ENCODE data around the gene OXNAD1. TPM values are rescaled to one million over a fixed set of nuclear protein-coding genes. Genes with fewer than 3 reads are reported as not detected.
A peak's percentile ranks its signal among the peaks of the same experiment; 100 is the strongest.

The OXNAD1 gene
- total and polyA plus RNA-seq, 4 donors, result 2.4 to 10.3 (median 5.6) TPM

DNA sequence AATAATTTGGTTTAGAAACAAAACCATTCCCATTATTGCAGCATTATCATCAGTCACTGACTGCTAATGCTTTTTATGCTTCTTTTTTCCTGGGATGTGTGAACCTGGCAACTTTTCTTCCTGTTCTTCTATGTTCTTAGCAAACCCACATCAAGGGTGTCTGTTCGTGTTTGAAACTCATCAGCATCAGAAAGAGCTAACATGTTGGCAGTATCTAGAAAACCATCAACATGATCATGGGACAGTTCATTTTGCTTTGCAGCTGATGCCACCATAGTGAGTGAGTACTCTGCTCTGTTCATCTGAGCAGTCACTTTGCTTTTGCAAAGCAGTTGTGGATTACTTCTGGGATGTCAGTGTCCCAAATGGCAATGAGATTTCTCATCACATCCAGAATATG lies 6.1 kb upstream of the OXNAD1 start:
- WGBS, 2 donors, result 78 to 80% methylated on average over 1 of the region's 1 CpG
- peaks cover 0 to 3% of the 10 kb centered on the region in 2 donors for H3K4me1 ChIP-seq (ENCODE audit: control insufficient read depth in 1 of 2, insufficient read depth in 2 of 2, low read length in 2 of 2)
- H3K36me3 ChIP-seq (ENCODE audit: control insufficient read depth in 1 of 2, insufficient read depth in 2 of 2, low read length in 1 of 2), result no peaks in the 10 kb centered on the region
- H3K27ac ChIP-seq (ENCODE audit: low read depth in 1 of 2, low read length in 2 of 2), result no peak overlapping the region
- H3K27me3 ChIP-seq (ENCODE audit: control insufficient read depth in 1 of 2, insufficient read depth in 2 of 2, low read length in 1 of 2), result no peaks in the 10 kb centered on the region
- no peak for ATAC-seq (ENCODE audit: low FRiP score)
- H3K9me3 ChIP-seq (ENCODE audit: control insufficient read depth, low read length), result no peaks in the 10 kb centered on the region
- H3K4me3 ChIP-seq (ENCODE audit: low read length in 2 of 2), result no peak overlapping the region
- no peak for DNase-seq
- intact Hi-C loops (cut with DNase I), result no loop called here

DNA sequence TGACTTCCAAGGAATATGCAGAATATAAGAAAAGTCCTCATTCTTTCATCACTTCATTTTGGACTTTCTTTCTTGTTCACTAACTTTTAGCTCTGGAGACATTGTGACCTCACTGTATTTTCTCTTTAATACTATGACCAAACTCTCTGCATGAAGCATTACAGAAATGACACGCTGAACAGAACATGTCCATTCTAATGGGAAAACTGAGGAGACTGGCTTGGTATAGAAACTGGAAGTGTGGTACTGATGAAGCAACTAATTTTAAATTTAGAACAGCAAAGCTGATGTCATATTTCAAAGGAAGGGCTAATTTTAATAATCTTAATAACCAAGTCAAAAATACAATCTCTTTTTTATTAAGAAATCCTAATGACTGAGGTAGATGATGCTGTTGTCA lies 5.0 kb upstream of the OXNAD1 start:
- intact Hi-C loops (cut with DNase I), result no loop called here
- DNase-seq (no peak), ATAC-seq (ENCODE audit: low FRiP score) (no peak)
- Histone ChIP-seq H3K36me3 (ENCODE audit: control insufficient read depth in 1 of 2, insufficient read depth in 2 of 2, low read length in 1 of 2) (no peaks in the 10 kb centered on the region), H3K9me3 (ENCODE audit: control insufficient read depth, low read length) (no peaks in the 10 kb centered on the region), H3K27ac (ENCODE audit: low read depth in 1 of 2, low read length in 2 of 2) (no peak overlapping the region), H3K27me3 (ENCODE audit: control insufficient read depth in 1 of 2, insufficient read depth in 2 of 2, low read length in 1 of 2) (no peaks in the 10 kb centered on the region), H3K4me3 (ENCODE audit: low read length in 2 of 2) (no peak overlapping the region), H3K4me1 (ENCODE audit: control insufficient read depth in 1 of 2, insufficient read depth in 2 of 2, low read length in 2 of 2) (peaks cover 0 to 3% of the 10 kb centered on the region in 2 donors)
- 75 to 82% methylated on average over 1 of the region's 1 CpG for WGBS, 2 donors

GRCh38 chr3:16262174-16262573 lies 2.8 kb upstream of the OXNAD1 start:
- ATAC-seq (ENCODE audit: low FRiP score) (no peak), DNase-seq (no peak)
- Histone ChIP-seq H3K27ac (ENCODE audit: low read depth in 1 of 2, low read length in 2 of 2) (no peak overlapping the region), H3K4me3 (ENCODE audit: low read length in 2 of 2) (no peak overlapping the region), H3K4me1 (ENCODE audit: control insufficient read depth in 1 of 2, insufficient read depth in 2 of 2, low read length in 2 of 2) (peaks cover 0 to 6% of the 10 kb centered on the region in 2 donors), H3K36me3 (ENCODE audit: control insufficient read depth in 1 of 2, insufficient read depth in 2 of 2, low read length in 1 of 2) (no peaks in the 10 kb centered on the region), H3K9me3 (ENCODE audit: control insufficient read depth, low read length) (no peaks in the 10 kb centered on the region), H3K27me3 (ENCODE audit: control insufficient read depth in 1 of 2, insufficient read depth in 2 of 2, low read length in 1 of 2) (no peaks in the 10 kb centered on the region)
- WGBS, 2 donors, result 76 to 79% methylated on average over 4 of the region's 4 CpGs
- intact Hi-C loops (cut with DNase I), result no loop called here

GRCh38 chr3:16264174-16264707 lies 771 bp upstream of the OXNAD1 start:
- no peak for ATAC-seq (ENCODE audit: low FRiP score)
- WGBS, 2 donors, result 1% methylated on average over 21 of the region's 21 CpGs
- intact Hi-C loops (cut with DNase I), result no loop called here
- no peak for DNase-seq
- Histone ChIP-seq H3K36me3 (ENCODE audit: control insufficient read depth in 1 of 2, insufficient read depth in 2 of 2, low read length in 1 of 2) (no peaks in the 10 kb centered on the region), H3K27me3 (ENCODE audit: control insufficient read depth in 1 of 2, insufficient read depth in 2 of 2, low read length in 1 of 2) (no peaks in the 10 kb centered on the region), H3K4me3 (ENCODE audit: low read length in 2 of 2) (peak overlapping the region; percentile 12 to 81), H3K27ac (ENCODE audit: low read depth in 1 of 2, low read length in 2 of 2) (peak overlapping the region in 1 of 2 donors; percentile 56), H3K4me1 (ENCODE audit: control insufficient read depth in 1 of 2, insufficient read depth in 2 of 2, low read length in 2 of 2) (peaks cover 0 to 6% of the 10 kb centered on the region in 2 donors), H3K9me3 (ENCODE audit: control insufficient read depth, low read length) (no peaks in the 10 kb centered on the region)

DNA sequence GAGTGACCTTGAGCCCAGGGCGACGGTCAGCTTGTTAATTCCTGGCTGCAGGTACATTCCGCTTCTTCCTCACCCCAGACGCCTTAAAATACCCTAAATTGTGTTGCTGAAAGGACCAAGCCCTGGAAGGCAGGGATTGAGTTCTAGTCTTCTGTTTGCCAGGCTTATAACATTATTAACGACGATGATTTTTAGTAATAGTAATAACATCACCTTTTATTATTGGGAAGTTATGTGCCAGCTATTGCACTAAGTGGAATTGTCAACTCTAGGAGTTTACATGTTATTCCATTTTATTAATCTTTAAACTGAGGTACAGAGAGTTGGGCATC lies 409 bp downstream of the OXNAD1 start:
- peak overlapping the region; percentile 52 to 53 for H3K4me3 ChIP-seq (ENCODE audit: low read length in 2 of 2)
- no peaks in the 10 kb centered on the region for H3K9me3 ChIP-seq (ENCODE audit: control insufficient read depth, low read length)
- no peak for ATAC-seq (ENCODE audit: low FRiP score)
- no peaks in the 10 kb centered on the region for H3K27me3 ChIP-seq (ENCODE audit: control insufficient read depth in 1 of 2, insufficient read depth in 2 of 2, low read length in 1 of 2)
- peaks cover 0 to 6% of the 10 kb centered on the region in 2 donors for H3K4me1 ChIP-seq (ENCODE audit: control insufficient read depth in 1 of 2, insufficient read depth in 2 of 2, low read length in 2 of 2)
- WGBS, 2 donors, result 1% methylated on average over 6 of the region's 6 CpGs
- peak overlapping the region; percentile 40 to 97 for H3K27ac ChIP-seq (ENCODE audit: low read depth in 1 of 2, low read length in 2 of 2)
- H3K36me3 ChIP-seq (ENCODE audit: control insufficient read depth in 1 of 2, insufficient read depth in 2 of 2, low read length in 1 of 2), result no peaks in the 10 kb centered on the region
- intact Hi-C loops (cut with DNase I), result loop anchor here (5.0 kb wide), 1 partner anchor 287 kb away; no protein-coding TSS in a partner anchor
- no peak for DNase-seq

DNA sequence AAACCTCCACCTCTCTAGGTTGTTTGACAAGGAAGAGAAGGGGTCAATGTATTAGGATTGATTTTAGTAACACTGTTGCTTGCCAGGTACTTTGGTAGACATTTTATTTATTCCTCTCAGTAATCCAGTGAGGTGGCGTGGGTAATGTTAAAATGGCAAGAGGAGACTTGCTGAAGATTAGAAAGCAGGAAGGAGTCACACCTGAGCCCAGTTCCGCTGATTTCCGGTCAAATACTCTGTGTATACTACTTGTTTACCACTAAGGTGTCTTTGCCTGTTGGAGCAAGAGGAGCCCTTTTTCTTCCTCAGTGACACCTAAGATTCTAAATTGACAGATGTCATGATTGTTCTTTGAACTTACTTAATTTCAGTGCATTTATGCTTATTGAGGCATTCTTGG lies 1.7 kb downstream of the OXNAD1 start:
- DNase-seq (no peak), ATAC-seq (ENCODE audit: low FRiP score) (no peak)
- Histone ChIP-seq H3K4me1 (ENCODE audit: control insufficient read depth in 1 of 2, insufficient read depth in 2 of 2, low read length in 2 of 2) (peaks cover 0 to 6% of the 10 kb centered on the region in 2 donors), H3K27me3 (ENCODE audit: control insufficient read depth in 1 of 2, insufficient read depth in 2 of 2, low read length in 1 of 2) (no peaks in the 10 kb centered on the region), H3K9me3 (ENCODE audit: control insufficient read depth, low read length) (no peaks in the 10 kb centered on the region), H3K4me3 (ENCODE audit: low read length in 2 of 2) (no peak overlapping the region), H3K27ac (ENCODE audit: low read depth in 1 of 2, low read length in 2 of 2) (no peak overlapping the region), H3K36me3 (ENCODE audit: control insufficient read depth in 1 of 2, insufficient read depth in 2 of 2, low read length in 1 of 2) (no peaks in the 10 kb centered on the region)
- WGBS, 2 donors, result 83 to 87% methylated on average over 3 of the region's 3 CpGs
- intact Hi-C loops (cut with DNase I), result loop anchor here (5.0 kb wide), 1 partner anchor 286 kb away; no protein-coding TSS in a partner anchor

DNA sequence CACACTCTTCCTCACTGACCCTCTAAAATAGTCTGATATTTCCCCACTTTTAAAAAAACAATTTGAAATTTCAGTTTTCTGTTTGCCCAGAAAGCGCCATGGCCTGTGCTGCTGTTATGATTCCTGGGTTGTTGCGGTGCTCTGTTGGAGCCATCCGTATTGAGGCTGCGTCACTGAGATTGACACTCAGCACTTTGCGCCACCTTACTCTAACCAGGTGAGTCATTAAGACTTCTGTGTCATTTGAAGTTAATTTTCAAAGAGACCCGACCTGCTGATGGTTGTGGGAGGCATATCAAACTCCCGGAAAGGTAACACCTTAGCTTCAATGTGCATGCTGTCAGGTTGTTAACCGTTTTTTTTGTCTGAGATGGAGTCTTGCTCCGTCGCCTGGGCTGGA lies 5.8 kb downstream of the OXNAD1 start:
- Histone ChIP-seq H3K9me3 (ENCODE audit: control insufficient read depth, low read length) (no peaks in the 10 kb centered on the region), H3K4me3 (ENCODE audit: low read length in 2 of 2) (no peak overlapping the region), H3K27me3 (ENCODE audit: control insufficient read depth in 1 of 2, insufficient read depth in 2 of 2, low read length in 1 of 2) (no peaks in the 10 kb centered on the region), H3K36me3 (ENCODE audit: control insufficient read depth in 1 of 2, insufficient read depth in 2 of 2, low read length in 1 of 2) (no peaks in the 10 kb centered on the region), H3K4me1 (ENCODE audit: control insufficient read depth in 1 of 2, insufficient read depth in 2 of 2, low read length in 2 of 2) (peaks cover 0 to under 1% of the 10 kb centered on the region in 2 donors), H3K27ac (ENCODE audit: low read depth in 1 of 2, low read length in 2 of 2) (no peak overlapping the region)
- 94 to 96% methylated on average over 10 of the region's 10 CpGs for WGBS, 2 donors
- intact Hi-C loops (cut with DNase I), result no loop called here
- DNase-seq (no peak), ATAC-seq (ENCODE audit: low FRiP score) (no peak)

DNA sequence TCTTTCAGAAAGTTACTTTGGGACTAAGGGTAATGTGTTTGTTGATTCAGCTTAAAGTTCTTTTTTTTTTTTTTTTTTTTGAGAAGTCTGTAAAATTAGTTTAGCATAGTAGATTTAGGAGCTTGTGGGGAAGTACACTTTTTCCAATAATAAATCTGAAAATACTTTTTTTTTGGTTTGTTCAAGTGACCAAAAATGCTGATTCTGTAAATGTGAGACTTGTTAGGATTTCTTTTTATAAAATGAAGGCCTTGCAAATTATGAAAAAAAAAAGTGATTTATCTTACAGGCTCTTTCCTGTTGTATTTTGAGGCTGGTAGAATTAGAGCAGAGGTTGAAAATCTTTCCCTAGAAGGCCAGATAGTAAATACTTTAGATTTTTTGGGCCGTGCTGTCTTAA lies 7.6 kb downstream of the OXNAD1 start:
- ATAC-seq (ENCODE audit: low FRiP score) (no peak), DNase-seq (no peak)
- no peaks in the 10 kb centered on the region for H3K9me3 ChIP-seq (ENCODE audit: control insufficient read depth, low read length)
- no peak overlapping the region for H3K4me3 ChIP-seq (ENCODE audit: low read length in 2 of 2)
- intact Hi-C loops (cut with DNase I), result no loop called here
- H3K4me1 ChIP-seq (ENCODE audit: control insufficient read depth in 1 of 2, insufficient read depth in 2 of 2, low read length in 2 of 2), result no peaks in the 10 kb centered on the region
- H3K27me3 ChIP-seq (ENCODE audit: control insufficient read depth in 1 of 2, insufficient read depth in 2 of 2, low read length in 1 of 2), result no peaks in the 10 kb centered on the region
- H3K27ac ChIP-seq (ENCODE audit: low read depth in 1 of 2, low read length in 2 of 2), result no peak overlapping the region
- 79 to 84% methylated on average over 1 of the region's 1 CpG for WGBS, 2 donors
- no peaks in the 10 kb centered on the region for H3K36me3 ChIP-seq (ENCODE audit: control insufficient read depth in 1 of 2, insufficient read depth in 2 of 2, low read length in 1 of 2)

DNA sequence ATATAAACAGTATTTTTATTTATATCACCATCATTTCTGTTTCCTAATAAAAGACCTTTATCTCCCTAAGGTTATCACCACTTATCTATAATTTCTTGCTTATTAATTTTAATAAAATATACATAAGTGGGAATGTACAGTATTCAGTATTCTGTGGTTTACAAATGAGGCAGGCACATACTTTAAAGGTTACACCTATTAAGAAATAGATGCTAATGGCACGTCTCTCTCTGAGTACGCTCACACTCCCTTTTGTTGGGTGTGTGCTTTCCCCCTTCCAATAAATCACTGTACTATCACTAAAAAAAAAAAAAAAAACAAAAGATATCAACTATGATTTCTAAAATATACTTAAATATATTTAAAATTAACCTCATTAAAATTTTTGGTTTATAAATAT lies 8.9 kb downstream of the OXNAD1 start:
- no peak overlapping the region for H3K4me3 ChIP-seq (ENCODE audit: low read length in 2 of 2)
- no peaks in the 10 kb centered on the region for H3K36me3 ChIP-seq (ENCODE audit: control insufficient read depth in 1 of 2, insufficient read depth in 2 of 2, low read length in 1 of 2)
- intact Hi-C loops (cut with DNase I), result no loop called here
- no peak overlapping the region for H3K27ac ChIP-seq (ENCODE audit: low read depth in 1 of 2, low read length in 2 of 2)
- no peaks in the 10 kb centered on the region for H3K4me1 ChIP-seq (ENCODE audit: control insufficient read depth in 1 of 2, insufficient read depth in 2 of 2, low read length in 2 of 2)
- DNase-seq (no peak), ATAC-seq (ENCODE audit: low FRiP score) (no peak)
- H3K27me3 ChIP-seq (ENCODE audit: control insufficient read depth in 1 of 2, insufficient read depth in 2 of 2, low read length in 1 of 2), result no peaks in the 10 kb centered on the region
- no peaks in the 10 kb centered on the region for H3K9me3 ChIP-seq (ENCODE audit: control insufficient read depth, low read length)
- 91 to 96% methylated on average over 2 of the region's 2 CpGs for WGBS, 2 donors
